Calu3 (cell line): ENCODE results near the gene PPIL1. TPM values are rescaled to one million over a fixed set of nuclear protein-coding genes. Genes with fewer than 3 reads are reported as not detected.

Experiments
- BruUV-seq: library from RNA; stranded (reverse); fragments of 400-500 nt; replicated peaks from 2 replicates; lab custom pipeline; 2021; lab: Mats Ljungman, UMichigan
- CTCF ChIA-PET: fragments of 300-600 bp; sonication (Branson Sonifier 250); formaldehyde crosslinking; loops from one replicate; lab custom pipeline; 2022; ENCODE audit warnings: antibody characterized with exemption; lab: Charles Lee
- DNase-seq: peaks from one replicate; pipeline ENCODE4 v3.0.0; 2022
- H3K27ac Mint-ChIP-seq: one replicate; pipeline ENCODE4 v1.8.0; 2022; ENCODE audit warnings: mixed read lengths; ENCODE audit not compliant: unreplicated experiment
- H3K27me3 Mint-ChIP-seq: one replicate; pipeline ENCODE4 v1.8.0; 2022; ENCODE audit warnings: mixed read lengths; ENCODE audit not compliant: unreplicated experiment
- H3K36me3 Mint-ChIP-seq: one replicate; pipeline ENCODE4 v1.8.0; 2022; ENCODE audit warnings: mild to moderate bottlenecking, moderate library complexity, mixed read lengths; ENCODE audit not compliant: insufficient read depth, unreplicated experiment
- H3K4me1 Mint-ChIP-seq: one replicate; pipeline ENCODE4 v1.8.0; 2022; ENCODE audit warnings: mild to moderate bottlenecking, low read depth, mixed read lengths; ENCODE audit not compliant: unreplicated experiment
- H3K4me3 Mint-ChIP-seq: one replicate; pipeline ENCODE4 v1.8.0; 2022; ENCODE audit warnings: mild to moderate bottlenecking, low read depth, moderate library complexity, mixed read lengths; ENCODE audit not compliant: unreplicated experiment
- H3K9me3 Mint-ChIP-seq: one replicate; pipeline ENCODE4 v1.8.0; 2022; ENCODE audit warnings: low read depth, mixed read lengths; ENCODE audit not compliant: unreplicated experiment
- CTCF ChIP-seq: fragments of 200-600 bp; IDR thresholded peaks from one replicate; pipeline ENCODE4 v1.8.0; 2022; ENCODE audit warnings: antibody characterized with exemption; ENCODE audit not compliant: unreplicated experiment
- intact Hi-C: fragments of 100-400 bp; cut with micrococcal nuclease; formaldehyde crosslinking; loops from one replicate; pipeline ENCODE4 v1.10.0; 2022; ENCODE audit not compliant: unreplicated experiment
- total RNA-seq: library from RNA; stranded (reverse); gene quantifications from 2 replicates; pipeline ENCODE4 v1.2.3, GENCODE V29; 2022

PPIL1 gene
- total RNA-seq, 1 experiment from 2014 or later = 64.4 TPM

- BruUV-seq = no TSS peak
- no peak overlapping the region for H3K4me3 Mint-ChIP-seq
- no peak for TF ChIP-seq CTCF
Observed at GRCh38 chr6:36833182-36833789, 41.3 kb downstream of the PPIL1 start.

GRCh38 chr6:36832313-36832712, 42.3 kb downstream of the PPIL1 start:
- H3K27me3 Mint-ChIP-seq = peaks cover 21% of the 10 kb centered on the region
- TF ChIP-seq CTCF = no peak
- BruUV-seq = no TSS peak
- H3K27ac Mint-ChIP-seq = no peak overlapping the region
- H3K9me3 Mint-ChIP-seq = no peaks in the 10 kb centered on the region
- intact Hi-C loops = no loop called here
- H3K36me3 Mint-ChIP-seq = no peaks in the 10 kb centered on the region
- CTCF ChIA-PET = no interaction called here
- H3K4me3 Mint-ChIP-seq = no peak overlapping the region
- peaks cover 5% of the 10 kb centered on the region for H3K4me1 Mint-ChIP-seq
- DNase-seq = no peak

More at GRCh38 chr6:36833182-36833789, 41.3 kb downstream of the PPIL1 start:
- Mint-ChIP-seq H3K36me3 (no peaks in the 10 kb centered on the region), H3K27me3 (peaks cover 27% of the 10 kb centered on the region), H3K4me1 (no peaks in the 10 kb centered on the region), H3K9me3 (no peaks in the 10 kb centered on the region), H3K27ac (no peak overlapping the region)
- intact Hi-C loops = no loop called here
- no peak for DNase-seq
- CTCF ChIA-PET = no interaction called here

GRCh38 chr6:36830577-36830976, 44.0 kb downstream of the PPIL1 start:
- CTCF ChIA-PET = interaction anchor here (0.6 to 1.1 kb wide), 2 partner anchors 18 to 559 kb away, joined by 3 to 4 read pairs; no protein-coding TSS in a partner anchor

GRCh38 chr6:36829919-36830544, 44.6 kb downstream of the PPIL1 start:
- CTCF ChIA-PET = interaction anchor here (0.6 to 1.1 kb wide), 2 partner anchors 18 to 559 kb away, joined by 3 to 4 read pairs; no protein-coding TSS in a partner anchor
- Mint-ChIP-seq H3K4me1 (peaks cover 10% of the 10 kb centered on the region), H3K27me3 (peaks cover 23% of the 10 kb centered on the region), H3K27ac (no peak overlapping the region), H3K9me3 (no peaks in the 10 kb centered on the region), H3K36me3 (no peaks in the 10 kb centered on the region), H3K4me3 (no peak overlapping the region)
- no peak for TF ChIP-seq CTCF
- intact Hi-C loops = no loop called here
- no TSS peak for BruUV-seq
- no peak for DNase-seq

More at GRCh38 chr6:36830577-36830976, 44.0 kb downstream of the PPIL1 start:
- no peak overlapping the region for H3K4me3 Mint-ChIP-seq
- TF ChIP-seq CTCF = no peak
- peaks cover 10% of the 10 kb centered on the region for H3K4me1 Mint-ChIP-seq
- H3K27ac Mint-ChIP-seq = no peak overlapping the region
- no TSS peak for BruUV-seq
- H3K36me3 Mint-ChIP-seq = no peaks in the 10 kb centered on the region
- no peaks in the 10 kb centered on the region for H3K9me3 Mint-ChIP-seq
- intact Hi-C loops = no loop called here
- H3K27me3 Mint-ChIP-seq = peaks cover 19% of the 10 kb centered on the region
- DNase-seq = no peak
